ENCODE measurements around the gene TRAF3IP1. TPM values are rescaled to one million over a fixed set of nuclear protein-coding genes. Genes with fewer than 3 reads are reported as not detected.

TRAF3IP1 gene
- total and polyA plus RNA-seq, 4 donors: 4.0 to 9.1 (median 4.6) TPM

DNA sequence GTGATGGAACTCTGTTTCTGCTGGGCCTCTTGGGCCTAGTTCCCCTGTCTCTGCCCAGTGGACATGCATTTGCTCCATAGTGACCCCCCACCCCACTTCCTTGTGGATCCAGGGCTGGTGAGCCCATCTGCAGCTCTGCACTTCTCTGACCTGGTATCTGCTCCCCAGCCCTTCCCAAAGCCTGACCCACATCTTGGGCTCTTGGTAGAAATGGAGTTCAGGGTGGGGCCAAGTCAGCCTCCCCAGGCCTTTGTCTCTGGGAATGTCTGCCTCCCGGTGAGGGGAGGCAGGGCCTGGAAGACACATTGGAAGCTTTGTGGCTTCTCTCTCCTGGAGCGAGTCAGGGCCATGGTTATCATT lies 6.3 kb upstream of the TRAF3IP1 start:
- WGBS: 85% methylated on average over 2 of the region's 2 CpGs
- H3K4me3 ChIP-seq (ENCODE audit: low read depth in 1 of 3, low read length in 3 of 3): no peak overlapping the region

More for the DNA sequence above, 6.3 kb upstream of the TRAF3IP1 start:
- no peak for DNase-seq (ENCODE audit: low spot score)
- H3K27me3 ChIP-seq (ENCODE audit: control insufficient read depth in 4 of 4, insufficient read depth in 4 of 4, low read length in 3 of 4): no peaks in the 10 kb centered on the region
- no peaks in the 10 kb centered on the region for H3K36me3 ChIP-seq (ENCODE audit: control insufficient read depth in 4 of 4, insufficient read depth in 3 of 4, low read depth in 1 of 4, low read length in 3 of 4)
- H3K9ac ChIP-seq (ENCODE audit: low read depth in 1 of 2, low read length in 2 of 2): no peak overlapping the region
- peaks cover 0 to under 1% (median 0%) of the 10 kb centered on the region in 4 donors for H3K4me1 ChIP-seq (ENCODE audit: control insufficient read depth in 4 of 4, insufficient read depth in 4 of 4, low read length in 3 of 4)
- TF ChIP-seq FOXA1 (IDR thresholded peaks at IDR 0.05): no peak
- no peak for TF ChIP-seq FOXA2 (IDR thresholded peaks at IDR 0.05)
- TF ChIP-seq, protein P1, sequence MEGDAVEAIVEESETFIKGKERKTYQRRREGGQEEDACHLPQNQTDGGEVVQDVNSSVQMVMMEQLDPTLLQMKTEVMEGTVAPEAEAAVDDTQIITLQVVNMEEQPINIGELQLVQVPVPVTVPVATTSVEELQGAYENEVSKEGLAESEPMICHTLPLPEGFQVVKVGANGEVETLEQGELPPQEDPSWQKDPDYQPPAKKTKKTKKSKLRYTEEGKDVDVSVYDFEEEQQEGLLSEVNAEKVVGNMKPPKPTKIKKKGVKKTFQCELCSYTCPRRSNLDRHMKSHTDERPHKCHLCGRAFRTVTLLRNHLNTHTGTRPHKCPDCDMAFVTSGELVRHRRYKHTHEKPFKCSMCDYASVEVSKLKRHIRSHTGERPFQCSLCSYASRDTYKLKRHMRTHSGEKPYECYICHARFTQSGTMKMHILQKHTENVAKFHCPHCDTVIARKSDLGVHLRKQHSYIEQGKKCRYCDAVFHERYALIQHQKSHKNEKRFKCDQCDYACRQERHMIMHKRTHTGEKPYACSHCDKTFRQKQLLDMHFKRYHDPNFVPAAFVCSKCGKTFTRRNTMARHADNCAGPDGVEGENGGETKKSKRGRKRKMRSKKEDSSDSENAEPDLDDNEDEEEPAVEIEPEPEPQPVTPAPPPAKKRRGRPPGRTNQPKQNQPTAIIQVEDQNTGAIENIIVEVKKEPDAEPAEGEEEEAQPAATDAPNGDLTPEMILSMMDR (IDR thresholded peaks at IDR 0.05; ENCODE audit: low read depth, low read length, missing input control): no peak
- TF ChIP-seq, protein P2, sequence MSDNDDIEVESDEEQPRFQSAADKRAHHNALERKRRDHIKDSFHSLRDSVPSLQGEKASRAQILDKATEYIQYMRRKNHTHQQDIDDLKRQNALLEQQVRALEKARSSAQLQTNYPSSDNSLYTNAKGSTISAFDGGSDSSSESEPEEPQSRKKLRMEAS (IDR thresholded peaks at IDR 0.05): no peak
- TF ChIP-seq HNF4G (IDR thresholded peaks at IDR 0.05): no peak
- TF ChIP-seq RAD21 (IDR thresholded peaks at IDR 0.05): no peak
- no peak for TF ChIP-seq HNF4A (conservative IDR thresholded peaks at IDR 0.05)
- TF ChIP-seq, protein P3, sequence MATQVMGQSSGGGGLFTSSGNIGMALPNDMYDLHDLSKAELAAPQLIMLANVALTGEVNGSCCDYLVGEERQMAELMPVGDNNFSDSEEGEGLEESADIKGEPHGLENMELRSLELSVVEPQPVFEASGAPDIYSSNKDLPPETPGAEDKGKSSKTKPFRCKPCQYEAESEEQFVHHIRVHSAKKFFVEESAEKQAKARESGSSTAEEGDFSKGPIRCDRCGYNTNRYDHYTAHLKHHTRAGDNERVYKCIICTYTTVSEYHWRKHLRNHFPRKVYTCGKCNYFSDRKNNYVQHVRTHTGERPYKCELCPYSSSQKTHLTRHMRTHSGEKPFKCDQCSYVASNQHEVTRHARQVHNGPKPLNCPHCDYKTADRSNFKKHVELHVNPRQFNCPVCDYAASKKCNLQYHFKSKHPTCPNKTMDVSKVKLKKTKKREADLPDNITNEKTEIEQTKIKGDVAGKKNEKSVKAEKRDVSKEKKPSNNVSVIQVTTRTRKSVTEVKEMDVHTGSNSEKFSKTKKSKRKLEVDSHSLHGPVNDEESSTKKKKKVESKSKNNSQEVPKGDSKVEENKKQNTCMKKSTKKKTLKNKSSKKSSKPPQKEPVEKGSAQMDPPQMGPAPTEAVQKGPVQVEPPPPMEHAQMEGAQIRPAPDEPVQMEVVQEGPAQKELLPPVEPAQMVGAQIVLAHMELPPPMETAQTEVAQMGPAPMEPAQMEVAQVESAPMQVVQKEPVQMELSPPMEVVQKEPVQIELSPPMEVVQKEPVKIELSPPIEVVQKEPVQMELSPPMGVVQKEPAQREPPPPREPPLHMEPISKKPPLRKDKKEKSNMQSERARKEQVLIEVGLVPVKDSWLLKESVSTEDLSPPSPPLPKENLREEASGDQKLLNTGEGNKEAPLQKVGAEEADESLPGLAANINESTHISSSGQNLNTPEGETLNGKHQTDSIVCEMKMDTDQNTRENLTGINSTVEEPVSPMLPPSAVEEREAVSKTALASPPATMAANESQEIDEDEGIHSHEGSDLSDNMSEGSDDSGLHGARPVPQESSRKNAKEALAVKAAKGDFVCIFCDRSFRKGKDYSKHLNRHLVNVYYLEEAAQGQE (IDR thresholded peaks at IDR 0.05): no peak
- TF ChIP-seq, protein P4, sequence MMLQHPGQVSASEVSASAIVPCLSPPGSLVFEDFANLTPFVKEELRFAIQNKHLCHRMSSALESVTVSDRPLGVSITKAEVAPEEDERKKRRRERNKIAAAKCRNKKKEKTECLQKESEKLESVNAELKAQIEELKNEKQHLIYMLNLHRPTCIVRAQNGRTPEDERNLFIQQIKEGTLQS (IDR thresholded peaks at IDR 0.05): no peak
- no peak for TF ChIP-seq ZBTB33 (IDR thresholded peaks at IDR 0.05)
- no peak for TF ChIP-seq RXRA (IDR thresholded peaks at IDR 0.05)
- TF ChIP-seq GABPA (IDR thresholded peaks at IDR 0.05 in 1 of 2, conservative IDR thresholded peaks at IDR 0.05 in 1 of 2): no peak
- TF ChIP-seq NR2F2 (IDR thresholded peaks at IDR 0.05): no peak
- TF ChIP-seq YY1 (IDR thresholded peaks at IDR 0.05): no peak
- TF ChIP-seq TAF1 (conservative IDR thresholded peaks at IDR 0.05): no peak
- no peak for TF ChIP-seq EGR1 (IDR thresholded peaks at IDR 0.05; ENCODE audit: low read depth in 2 of 2)
- no peak for TF ChIP-seq SP1 (IDR thresholded peaks at IDR 0.05)
- no peak for TF ChIP-seq JUND (IDR thresholded peaks at IDR 0.05)
- H3K9me3 ChIP-seq (ENCODE audit: control insufficient read depth in 4 of 4, low read length in 3 of 4): no peaks in the 10 kb centered on the region
- H3K27ac ChIP-seq (ENCODE audit: low read depth in 1 of 2, low read length in 2 of 2): no peak overlapping the region

Data from liver (tissue), 9 donors.